ENCODE measurements around the gene CACNA1H. TPM values are rescaled to one million over a fixed set of nuclear protein-coding genes. Genes with fewer than 3 reads are reported as not detected.

Gene CACNA1H
- total RNA-seq (2014; rRNA removed; shearing (Covaris generic); ENCODE audit: low replicate concordance) = 0.27 and 0.59 TPM in 2 replicates

GRCh38 chr16:1152651-1153259 lies at the start of gene CACNA1H:
Gene CACNA1H, plus strand, starts transcription at chr16:1153106. Its CDS starts 632 bp downstream, at chr16:1153738.
- Histone ChIP-seq H3K27me3 (peaks cover 13% of the 10 kb centered on the region), H3K9me3 (no peaks in the 10 kb centered on the region), H3K36me3 (no peaks in the 10 kb centered on the region), H3K4me3 (peak within 1 kb of the TSS; percentile 24; the same call in 1 of the 2 replicates)
- DNase-seq = peak; percentile 25

GRCh38 chr16:1103636-1103980 lies 49.3 kb upstream of the CACNA1H start:
- no peaks in the 10 kb centered on the region for H3K36me3 ChIP-seq
- no peak for DNase-seq
- H3K9me3 ChIP-seq = no peaks in the 10 kb centered on the region
- peaks cover 50% of the 10 kb centered on the region for H3K27me3 ChIP-seq
- no peak overlapping the region for H3K4me3 ChIP-seq

GRCh38 chr16:1105888-1106620 lies 46.9 kb upstream of the CACNA1H start:
- no peaks in the 10 kb centered on the region for H3K9me3 ChIP-seq
- H3K4me3 ChIP-seq = no peak overlapping the region
- H3K36me3 ChIP-seq = no peaks in the 10 kb centered on the region
- peaks cover 57% of the 10 kb centered on the region for H3K27me3 ChIP-seq
- DNase-seq = peak; percentile 74

- H3K36me3 ChIP-seq = no peaks in the 10 kb centered on the region
- H3K4me3 ChIP-seq = no peak overlapping the region
- H3K27me3 ChIP-seq = peaks cover 57% of the 10 kb centered on the region
- no peak for DNase-seq
- no peaks in the 10 kb centered on the region for H3K9me3 ChIP-seq
Measured at GRCh38 chr16:1106659-1107058, 46.2 kb upstream of the CACNA1H start.

GRCh38 chr16:1107141-1107540 lies 45.8 kb upstream of the CACNA1H start:
- DNase-seq = no peak
- Histone ChIP-seq H3K4me3 (no peak overlapping the region), H3K36me3 (no peaks in the 10 kb centered on the region), H3K9me3 (no peaks in the 10 kb centered on the region), H3K27me3 (peaks cover 59% of the 10 kb centered on the region)

- Histone ChIP-seq H3K36me3 (no peaks in the 10 kb centered on the region), H3K27me3 (peaks cover 58% of the 10 kb centered on the region), H3K9me3 (no peaks in the 10 kb centered on the region), H3K4me3 (no peak overlapping the region)
- no peak for DNase-seq
Measured at GRCh38 chr16:1107731-1108130, 45.2 kb upstream of the CACNA1H start.

GRCh38 chr16:1108299-1109252 lies 44.3 kb upstream of the CACNA1H start:
- DNase-seq = peak; percentile 87
- peaks cover 58% of the 10 kb centered on the region for H3K27me3 ChIP-seq
- H3K4me3 ChIP-seq = no peak overlapping the region
- no peaks in the 10 kb centered on the region for H3K9me3 ChIP-seq
- H3K36me3 ChIP-seq = no peaks in the 10 kb centered on the region

GRCh38 chr16:1109648-1110047 lies 43.3 kb upstream of the CACNA1H start:
- Histone ChIP-seq H3K27me3 (peaks cover 48% of the 10 kb centered on the region), H3K4me3 (no peak overlapping the region), H3K9me3 (no peaks in the 10 kb centered on the region), H3K36me3 (no peaks in the 10 kb centered on the region)
- DNase-seq = no peak

- Histone ChIP-seq H3K4me3 (no peak overlapping the region), H3K27me3 (peaks cover 27% of the 10 kb centered on the region), H3K36me3 (no peaks in the 10 kb centered on the region), H3K9me3 (no peaks in the 10 kb centered on the region)
- no peak for DNase-seq
Measured at GRCh38 chr16:1112506-1113184, 40.3 kb upstream of the CACNA1H start.

GRCh38 chr16:1113489-1113888 lies 39.4 kb upstream of the CACNA1H start:
- Histone ChIP-seq H3K36me3 (no peaks in the 10 kb centered on the region), H3K27me3 (peaks cover 20% of the 10 kb centered on the region), H3K9me3 (no peaks in the 10 kb centered on the region), H3K4me3 (no peak overlapping the region)
- no peak for DNase-seq

- peaks cover 17% of the 10 kb centered on the region for H3K27me3 ChIP-seq
- no peaks in the 10 kb centered on the region for H3K36me3 ChIP-seq
- no peaks in the 10 kb centered on the region for H3K9me3 ChIP-seq
- no peak overlapping the region for H3K4me3 ChIP-seq
- DNase-seq = no peak
Measured at GRCh38 chr16:1113889-1114526, 38.9 kb upstream of the CACNA1H start.

GRCh38 chr16:1116693-1117077 lies 36.2 kb upstream of the CACNA1H start:
- no peaks in the 10 kb centered on the region for H3K36me3 ChIP-seq
- H3K27me3 ChIP-seq = peaks cover 8% of the 10 kb centered on the region; the same call in 1 of the 2 replicates
- H3K9me3 ChIP-seq = no peaks in the 10 kb centered on the region
- H3K4me3 ChIP-seq = no peak overlapping the region
- DNase-seq = no peak

- Histone ChIP-seq H3K4me3 (no peak overlapping the region), H3K27me3 (peaks cover 5% of the 10 kb centered on the region; the same call in 1 of the 2 replicates), H3K9me3 (no peaks in the 10 kb centered on the region), H3K36me3 (no peaks in the 10 kb centered on the region)
- no peak for DNase-seq
Measured at GRCh38 chr16:1117176-1117900, 35.6 kb upstream of the CACNA1H start.

GRCh38 chr16:1117926-1118325 lies 35.0 kb upstream of the CACNA1H start:
- Histone ChIP-seq H3K27me3 (peaks cover 4% of the 10 kb centered on the region; the same call in 1 of the 2 replicates), H3K9me3 (no peaks in the 10 kb centered on the region), H3K4me3 (no peak overlapping the region), H3K36me3 (no peaks in the 10 kb centered on the region)
- no peak for DNase-seq

- no peaks in the 10 kb centered on the region for H3K36me3 ChIP-seq
- no peak for DNase-seq
- H3K4me3 ChIP-seq = no peak overlapping the region
- H3K27me3 ChIP-seq = no peaks in the 10 kb centered on the region
- no peaks in the 10 kb centered on the region for H3K9me3 ChIP-seq
Measured at GRCh38 chr16:1119129-1119528, 33.8 kb upstream of the CACNA1H start.
